MM.1S (cell line): ENCODE measurements around the gene PRRG1.
"Not testable (repeated sequence)": the region's sequence is repeated elsewhere in the genome, so short reads cannot be mapped to it uniquely, and the experiment has no call there.

ENCODE experiments used
- DNase-seq: peaks from one replicate; pipeline ENCODE4 v3.0.0-alpha.2; 2015
- H2AFZ ChIP-seq: fragments of 300-600 bp; sonication (generic); 2 replicates; pipeline ENCODE4 v1.6.0; 2016; ENCODE audit warnings: antibody characterized with exemption, low read length
- H3F3A ChIP-seq: fragments of 300-600 bp; sonication (generic); 2 replicates; pipeline ENCODE4 v1.6.1; 2016; ENCODE audit warnings: mild to moderate bottlenecking, antibody characterized with exemption, low read length, moderate library complexity, mixed read lengths; ENCODE audit not compliant: insufficient read depth
- H3K27ac ChIP-seq: fragments of 300-600 bp; sonication (generic); 2 replicates; pipeline ENCODE4 v1.5.1; 2016; ENCODE audit warnings: mild to moderate bottlenecking, low read length
- H3K27me3 ChIP-seq: fragments of 300-600 bp; sonication (generic); replicated peaks from 2 replicates; pipeline ENCODE4 v1.6.0; 2016; ENCODE audit warnings: low read length; ENCODE audit not compliant: insufficient read depth
- H3K36me3 ChIP-seq: fragments of 300-600 bp; sonication (generic); replicated peaks from 2 replicates; pipeline ENCODE4 v1.6.1; 2016; ENCODE audit warnings: mild to moderate bottlenecking, low read length, mixed read lengths; ENCODE audit not compliant: insufficient read depth
- H3K4me1 ChIP-seq: fragments of 300-600 bp; sonication (generic); 2 replicates; pipeline ENCODE4 v1.6.1; 2016; ENCODE audit warnings: low read length, mixed read lengths
- H3K4me2 ChIP-seq: fragments of 300-600 bp; sonication (generic); 2 replicates; pipeline ENCODE4 v1.6.0; 2016; ENCODE audit warnings: low read depth, low read length
- H3K4me3 ChIP-seq: fragments of 300-600 bp; sonication (generic); 2 replicates; pipeline ENCODE4 v1.5.1; 2016; ENCODE audit warnings: low read length, mixed read lengths
- H3K79me2 ChIP-seq: fragments of 300-600 bp; sonication (generic); 2 replicates; pipeline ENCODE4 v1.6.1; 2016; ENCODE audit warnings: mixed run types, low read length, mixed read lengths
- H3K9ac ChIP-seq: fragments of 300-600 bp; sonication (generic); 2 replicates; pipeline ENCODE4 v1.6.1; 2016; ENCODE audit warnings: low read length, mixed read lengths
- H3K9me2 ChIP-seq: fragments of 300-600 bp; sonication (generic); replicated peaks from 2 replicates; pipeline ENCODE4 v1.6.1; 2016; ENCODE audit warnings: mild to moderate bottlenecking, low read length, mixed read lengths; ENCODE audit not compliant: insufficient read depth
- H3K9me3 ChIP-seq: fragments of 300-600 bp; sonication (generic); replicated peaks from 2 replicates; pipeline ENCODE4 v1.6.1; 2016; ENCODE audit warnings: mild to moderate bottlenecking, low read length, mixed read lengths; ENCODE audit not compliant: insufficient read depth
- H4K20me1 ChIP-seq: fragments of 300-600 bp; sonication (generic); 2 replicates; pipeline ENCODE4 v1.6.1; 2016; ENCODE audit warnings: mild to moderate bottlenecking, low read length, moderate library complexity, mixed read lengths; ENCODE audit not compliant: insufficient read depth
- CTCF ChIP-seq: fragments of 300-600 bp; sonication (generic); IDR thresholded peaks from 2 replicates; pipeline ENCODE4 v1.5.1; 2016; ENCODE audit warnings: antibody characterized with exemption, low read length, mixed read lengths
- EZH2 ChIP-seq: fragments of 300-600 bp; sonication (generic); optimal IDR thresholded peaks from 2 replicates; pipeline ENCODE3; 2017; ENCODE audit warnings: low read depth, mild to moderate bottlenecking, antibody characterized with exemption, low read length, mixed read lengths
- EZH2phosphoT487 ChIP-seq: fragments of 300-600 bp; sonication (generic); IDR thresholded peaks from 2 replicates; pipeline ENCODE4 v1.6.1; 2018; ENCODE audit warnings: antibody characterized with exemption, low read length

The PRRG1 gene

DNA sequence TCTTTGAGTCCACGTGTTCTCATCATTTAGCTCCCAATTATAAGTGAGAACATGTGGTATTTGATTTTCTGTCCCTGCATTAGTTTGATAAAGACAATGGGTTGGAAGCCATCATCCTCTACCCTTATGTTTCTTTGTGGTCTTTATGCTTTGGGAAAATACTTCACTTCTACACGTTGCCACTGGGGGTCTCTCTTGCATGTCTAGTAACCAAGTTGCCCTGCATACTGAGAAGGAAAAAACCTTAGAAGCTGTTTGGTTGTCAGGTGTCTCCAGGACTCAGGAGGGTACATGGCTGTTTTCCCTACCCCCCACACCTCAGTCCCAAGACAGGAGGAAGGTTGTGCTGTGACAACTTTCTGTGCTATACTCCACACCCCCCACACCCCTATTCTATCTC, 146.6 kb downstream of the PRRG1 start:
- H3F3A ChIP-seq, H2AFZ ChIP-seq, H3K79me2 ChIP-seq, H3K4me3 ChIP-seq, H3K4me2 ChIP-seq, H3K9me3 ChIP-seq, H3K9ac ChIP-seq, DNase-seq, H4K20me1 ChIP-seq, H3K36me3 ChIP-seq, H3K4me1 ChIP-seq, H3K9me2 ChIP-seq, H3K27ac ChIP-seq, H3K27me3 ChIP-seq: not testable (repeated sequence)
- TF ChIP-seq CTCF = peak; percentile 25

GRCh38 chrX:37497126-37497525, 148.0 kb downstream of the PRRG1 start:
- H3K36me3 ChIP-seq, H3K4me2 ChIP-seq, DNase-seq, H3K4me3 ChIP-seq, H3K79me2 ChIP-seq, H3K9ac ChIP-seq, H3F3A ChIP-seq, H2AFZ ChIP-seq, H3K9me3 ChIP-seq, H3K9me2 ChIP-seq, H3K27me3 ChIP-seq, H3K27ac ChIP-seq, H3K4me1 ChIP-seq, H4K20me1 ChIP-seq: not testable (repeated sequence)

DNA sequence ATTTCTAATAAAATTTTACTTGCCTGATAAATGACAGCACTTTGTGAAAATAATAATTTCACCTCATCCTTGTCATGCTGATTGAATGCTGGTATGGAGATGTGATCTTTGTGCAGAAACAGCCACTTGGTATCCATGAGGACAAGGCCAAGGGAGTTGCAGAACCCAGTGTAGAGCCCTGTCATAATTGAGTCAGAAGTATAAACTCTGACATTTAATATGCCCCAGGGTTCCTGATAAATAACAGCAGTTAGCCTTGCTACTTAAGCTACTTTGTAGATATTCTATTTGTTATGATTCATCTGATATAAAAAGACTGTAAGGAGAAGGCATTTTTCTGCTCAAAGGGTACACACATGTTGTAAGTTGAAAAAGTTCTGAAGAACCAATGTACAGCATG, 149.2 kb downstream of the PRRG1 start:
- H4K20me1 ChIP-seq, H3K27me3 ChIP-seq, H3K9ac ChIP-seq, H3K4me2 ChIP-seq, H3K4me1 ChIP-seq, H3K4me3 ChIP-seq, H3F3A ChIP-seq, DNase-seq, H3K79me2 ChIP-seq, H2AFZ ChIP-seq, H3K36me3 ChIP-seq, H3K9me3 ChIP-seq, H3K27ac ChIP-seq, H3K9me2 ChIP-seq: not testable (repeated sequence)

GRCh38 chrX:37499649-37500048, 150.5 kb downstream of the PRRG1 start:
- not testable (repeated sequence) for H3K27me3 ChIP-seq, H2AFZ ChIP-seq, H3K9me3 ChIP-seq, H3K9ac ChIP-seq, DNase-seq, H3K4me3 ChIP-seq, H3F3A ChIP-seq, H3K9me2 ChIP-seq, H3K79me2 ChIP-seq, H3K4me2 ChIP-seq, H3K36me3 ChIP-seq, H3K4me1 ChIP-seq, H4K20me1 ChIP-seq, H3K27ac ChIP-seq

DNA sequence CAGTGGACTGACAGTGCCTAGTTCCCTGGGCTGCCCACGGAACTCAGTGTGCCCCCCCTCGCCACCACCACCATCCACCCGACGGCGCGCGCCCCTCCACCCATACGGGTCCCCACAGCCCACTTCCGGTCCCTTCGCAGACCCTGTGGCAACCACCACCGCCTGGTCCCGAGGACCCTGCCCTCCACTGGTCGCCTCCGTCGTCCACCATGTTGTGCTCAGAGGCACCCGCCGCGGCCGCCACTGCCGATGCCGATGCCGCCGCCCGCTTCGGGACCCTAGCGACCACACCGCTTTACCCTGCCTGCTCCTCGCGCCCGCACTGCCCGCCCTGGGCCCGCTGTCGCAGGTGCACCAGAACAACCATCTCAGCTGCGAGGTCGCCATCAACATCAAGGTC, 155.8 kb downstream of the PRRG1 start:
- Histone ChIP-seq H3F3A (no peaks in the 10 kb centered on the region), H3K4me2 (no peak overlapping the region), H3K79me2 (no peaks in the 10 kb centered on the region), H3K9me2 (no peaks in the 10 kb centered on the region), H3K27me3 (no peaks in the 10 kb centered on the region), H3K4me1 (no peaks in the 10 kb centered on the region), H3K9me3 (no peaks in the 10 kb centered on the region), H3K36me3 (no peaks in the 10 kb centered on the region), H4K20me1 (no peaks in the 10 kb centered on the region), H3K9ac (no peak overlapping the region), H3K4me3 (no peak overlapping the region), H2AFZ (no peak overlapping the region), H3K27ac (no peak overlapping the region)
- no peak for TF ChIP-seq CTCF
- no peak for TF ChIP-seq EZH2
- TF ChIP-seq EZH2phosphoT487 = no peak
- DNase-seq = no peak
